Endothelial cell of umbilical vein (primary cell): Measurements from ENCODE around the gene GSTCD. TPM values are rescaled to one million over a fixed set of nuclear protein-coding genes. Genes with fewer than 3 reads are reported as not detected.

ENCODE experiments used
- BruUV-seq: library from RNA; stranded (reverse); fragments of 400-500 nt; replicated peaks from 2 replicates; lab custom pipeline; 2021; lab: Mats Ljungman, UMichigan
- CTCF ChIA-PET: fragments of 300-600, 350-600 bp; sonication (Branson Sonifier 250); formaldehyde crosslinking; loops from one replicate; lab custom pipeline; 2021; ENCODE audit warnings: antibody characterized with exemption, inconsistent platforms; lab: Charles Lee
- POLR2A ChIA-PET: fragments of 300-600, 350-600 bp; sonication (Branson Sonifier 250); formaldehyde crosslinking; loops from one replicate; lab custom pipeline; 2021; ENCODE audit warnings: antibody characterized with exemption, inconsistent platforms; lab: Charles Lee
- DNase-seq: peaks from one replicate; pipeline ENCODE4 v3.0.0-alpha.2; 2011; ENCODE audit warnings: low read depth, low spot score
- FAIRE-seq: peaks from 2 replicates; lab custom pipeline; 2011; peaks lifted over from hg19 to GRCh38; lab: Jason Lieb, UNC
- H2AFZ ChIP-seq: 2 replicates; pipeline ENCODE4 v1.6.0; 2012; ENCODE audit warnings: low read depth, low read length, control low read depth, inconsistent platforms
- H3K27ac ChIP-seq: 2 replicates; pipeline ENCODE4 v1.5.1; 2011; ENCODE audit warnings: low read depth, mild to moderate bottlenecking, control low read depth, low read length, moderate library complexity; ENCODE audit not compliant: insufficient read depth
- H3K27me3 ChIP-seq, 2 experiments: 2 replicates each; pipeline versions ENCODE4 v1.6.0 to v1.6.1; 2011; ENCODE audit warnings: low read length in 2 of 2, mixed read lengths in 1 of 2; ENCODE audit not compliant: control insufficient read depth in 2 of 2, insufficient read depth in 2 of 2
- H3K36me3 ChIP-seq, 2 experiments: 2 replicates in 1 of 2; 3 replicates in 1 of 2; pipeline ENCODE4 v1.5.1; 2011; ENCODE audit warnings: low read length in 2 of 2, mild to moderate bottlenecking in 1 of 2, moderate library complexity in 1 of 2; ENCODE audit not compliant: control insufficient read depth in 2 of 2, insufficient read depth in 2 of 2; ENCODE audit errors: extremely low read depth in 1 of 2
- H3K4me1 ChIP-seq: 3 replicates; pipeline ENCODE4 v1.5.1; 2011; ENCODE audit warnings: mild to moderate bottlenecking, low read length; ENCODE audit not compliant: control insufficient read depth, insufficient read depth; ENCODE audit errors: extremely low read depth
- H3K4me2 ChIP-seq: 2 replicates; pipeline ENCODE4 v1.6.1; 2011; ENCODE audit warnings: low read length, control low read depth, mixed read lengths; ENCODE audit not compliant: insufficient read depth
- H3K4me3 ChIP-seq, 3 experiments: fragments of 200-600 bp in 1 of 3; sonication (generic), shearing (Covaris generic) in 1 of 3; replicated peaks in 1 of 3; 2 replicates each; pipeline ENCODE4 v1.5.1; 2011 to 2016; ENCODE audit warnings: control low read depth in 3 of 3, low read length in 3 of 3, mild to moderate bottlenecking in 2 of 3, inconsistent platforms in 1 of 3, low read depth in 1 of 3, moderate library complexity in 1 of 3; ENCODE audit not compliant: insufficient read depth in 1 of 3
- H3K79me2 ChIP-seq: 2 replicates; pipeline ENCODE4 v1.6.0; 2012; ENCODE audit warnings: low read length, inconsistent platforms; ENCODE audit not compliant: control insufficient read depth, insufficient read depth
- H3K9ac ChIP-seq: replicated peaks from 2 replicates; pipeline ENCODE3; 2011; ENCODE audit warnings: low read length, control low read depth; ENCODE audit not compliant: insufficient read depth; ENCODE audit errors: extremely low read depth
- H3K9me1 ChIP-seq: replicated peaks from 3 replicates; pipeline ENCODE4 v1.6.0; 2011; ENCODE audit warnings: mild to moderate bottlenecking, low read length; ENCODE audit not compliant: control insufficient read depth, insufficient read depth; ENCODE audit errors: extremely low read depth
- H3K9me3 ChIP-seq: replicated peaks from 2 replicates; pipeline ENCODE4 v1.5.1; 2012; ENCODE audit warnings: low read length, inconsistent platforms; ENCODE audit not compliant: control insufficient read depth, insufficient read depth
- H4K20me1 ChIP-seq: replicated peaks from 2 replicates; pipeline ENCODE3; 2011; ENCODE audit warnings: mild to moderate bottlenecking, low read length; ENCODE audit not compliant: control insufficient read depth, insufficient read depth; ENCODE audit errors: extremely low read depth
- JUN ChIP-seq: IDR thresholded peaks from 2 replicates; pipeline ENCODE4 v1.6.1; 2011; ENCODE audit warnings: borderline replicate concordance, low read depth; ENCODE audit not compliant: insufficient read length, insufficient read depth
- POLR2A ChIP-seq: IDR thresholded peaks from 2 replicates; pipeline ENCODE4 v1.6.1; 2012; ENCODE audit warnings: low read depth, mild to moderate bottlenecking, control low read depth, low read length
- dilution Hi-C: fragments of 300-500 bp; cut with MboI; formaldehyde crosslinking; loops from one replicate; pipeline ENCODE4 v1.15.0; 2019; ENCODE audit warnings: low sequenced_read_pairs; ENCODE audit not compliant: extremely low pct_ligation_motif_present
- intact Hi-C: fragments of 100-400 bp; cut with micrococcal nuclease; formaldehyde crosslinking; loops from one replicate; pipeline ENCODE4 v1.10.0; 2022
- polyA plus RNA-seq, 4 experiments: library from polyadenylated mRNA; depleted of rRNA in 3 of 4; stranded (reverse) in 3 of 4; unstranded in 1 of 4; fragments of >200 nt; gene quantifications; 2 replicates each; pipeline versions ENCODE4 v1.2.1 to v1.2.3, GENCODE V29; 2011 to 2012; ENCODE audit warnings: missing spikeins in 1 of 4
- total RNA-seq: library from RNA; stranded (reverse); gene quantifications from 2 replicates; pipeline ENCODE4 v1.2.3, GENCODE V29; 2021
- TF ChIP-seq, protein P1 (sequence below), 2 donors: IDR thresholded peaks; 1 replicate in 1 of 2; 2 replicates in 1 of 2; pipeline ENCODE4 v1.5.1; 2011; ENCODE audit warnings: low read length in 2 of 2, mild to moderate bottlenecking in 2 of 2, moderate library complexity in 2 of 2, control low read depth in 1 of 2, inconsistent platforms in 1 of 2, low read depth in 1 of 2; ENCODE audit not compliant: insufficient read depth in 1 of 2; ENCODE audit errors: extremely low read depth in 1 of 2
- TF ChIP-seq, protein P2 (sequence below): IDR thresholded peaks from 2 replicates; pipeline ENCODE4 v1.6.1; 2011; ENCODE audit not compliant: insufficient read depth, insufficient read length

The GSTCD gene
- total and polyA plus RNA-seq, 2 donors (not counting 3 experiments of a cell fraction or from before 2014, with no cell fraction given) = 3.3 to 11.3 TPM

GRCh38 chr4:105748222-105748621 lies 39.6 kb downstream of the GSTCD start:
- H3K27me3 ChIP-seq = no peaks in the 10 kb centered on the region
- no TSS peak for BruUV-seq
- FAIRE-seq (no peak), DNase-seq (no peak)
- H3K4me3 ChIP-seq = no peak overlapping the region
- H3K27ac ChIP-seq = no peak overlapping the region
- H3K79me2 ChIP-seq = no peaks in the 10 kb centered on the region
- no peaks in the 10 kb centered on the region for H3K4me1 ChIP-seq
- no peaks in the 10 kb centered on the region for H3K36me3 ChIP-seq
- H3K4me2 ChIP-seq = no peak overlapping the region
- no peak overlapping the region for H3K9ac ChIP-seq
- intact Hi-C loops (no loop called here), dilution Hi-C loops (no loop called here)
- no peaks in the 10 kb centered on the region for H3K9me1 ChIP-seq
- H3K9me3 ChIP-seq = no peaks in the 10 kb centered on the region
- ChIA-PET POLR2A (no interaction called here), CTCF (no interaction called here)
- TF ChIP-seq, protein P1, sequence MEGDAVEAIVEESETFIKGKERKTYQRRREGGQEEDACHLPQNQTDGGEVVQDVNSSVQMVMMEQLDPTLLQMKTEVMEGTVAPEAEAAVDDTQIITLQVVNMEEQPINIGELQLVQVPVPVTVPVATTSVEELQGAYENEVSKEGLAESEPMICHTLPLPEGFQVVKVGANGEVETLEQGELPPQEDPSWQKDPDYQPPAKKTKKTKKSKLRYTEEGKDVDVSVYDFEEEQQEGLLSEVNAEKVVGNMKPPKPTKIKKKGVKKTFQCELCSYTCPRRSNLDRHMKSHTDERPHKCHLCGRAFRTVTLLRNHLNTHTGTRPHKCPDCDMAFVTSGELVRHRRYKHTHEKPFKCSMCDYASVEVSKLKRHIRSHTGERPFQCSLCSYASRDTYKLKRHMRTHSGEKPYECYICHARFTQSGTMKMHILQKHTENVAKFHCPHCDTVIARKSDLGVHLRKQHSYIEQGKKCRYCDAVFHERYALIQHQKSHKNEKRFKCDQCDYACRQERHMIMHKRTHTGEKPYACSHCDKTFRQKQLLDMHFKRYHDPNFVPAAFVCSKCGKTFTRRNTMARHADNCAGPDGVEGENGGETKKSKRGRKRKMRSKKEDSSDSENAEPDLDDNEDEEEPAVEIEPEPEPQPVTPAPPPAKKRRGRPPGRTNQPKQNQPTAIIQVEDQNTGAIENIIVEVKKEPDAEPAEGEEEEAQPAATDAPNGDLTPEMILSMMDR (IDR thresholded peaks at IDR 0.05; ENCODE audit: extremely low read depth in 1 of 2, insufficient read depth in 1 of 2, low read depth in 1 of 2, low read length in 2 of 2) = no peak
- TF ChIP-seq POLR2A = no peak
- TF ChIP-seq JUN = no peak
- no peak overlapping the region for H2AFZ ChIP-seq
- H4K20me1 ChIP-seq = no peaks in the 10 kb centered on the region

- no peak for FAIRE-seq
- Histone ChIP-seq H2AFZ (no peak overlapping the region), H3K27ac (no peak overlapping the region), H3K27me3 (no peaks in the 10 kb centered on the region), H3K4me2 (no peak overlapping the region), H3K9ac (no peak overlapping the region), H3K9me3 (no peaks in the 10 kb centered on the region), H4K20me1 (no peaks in the 10 kb centered on the region), H3K79me2 (no peaks in the 10 kb centered on the region), H3K4me3 (no peak overlapping the region), H3K36me3 (no peaks in the 10 kb centered on the region), H3K4me1 (no peaks in the 10 kb centered on the region), H3K9me1 (no peaks in the 10 kb centered on the region)
- CTCF ChIA-PET = interaction anchor here (0.7 to 1.5 kb wide), 6 partner anchors 9 to 231 kb away, joined by 3 to 6 read pairs (median 3); no protein-coding TSS in a partner anchor
- intact Hi-C loops = no loop called here
- DNase-seq = no peak
- dilution Hi-C loops = no loop called here
- POLR2A ChIA-PET = no interaction called here
- TF ChIP-seq JUN (no peak), POLR2A (no peak)
- TF ChIP-seq, protein P2, sequence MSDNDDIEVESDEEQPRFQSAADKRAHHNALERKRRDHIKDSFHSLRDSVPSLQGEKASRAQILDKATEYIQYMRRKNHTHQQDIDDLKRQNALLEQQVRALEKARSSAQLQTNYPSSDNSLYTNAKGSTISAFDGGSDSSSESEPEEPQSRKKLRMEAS = no peak
- BruUV-seq = no TSS peak
Measured at GRCh38 chr4:105751718-105752299, 43.2 kb downstream of the GSTCD start.
